NCI-H1105 treated with DMSO at 0.1 percent for 48 hours (cell line): Measurements from ENCODE around the gene CRHR1.

Experiments used
- DNase-seq: peaks from one replicate; lab custom pipeline; 2025; lab: John Stamatoyannopoulos, UW

CRHR1 gene

DNA sequence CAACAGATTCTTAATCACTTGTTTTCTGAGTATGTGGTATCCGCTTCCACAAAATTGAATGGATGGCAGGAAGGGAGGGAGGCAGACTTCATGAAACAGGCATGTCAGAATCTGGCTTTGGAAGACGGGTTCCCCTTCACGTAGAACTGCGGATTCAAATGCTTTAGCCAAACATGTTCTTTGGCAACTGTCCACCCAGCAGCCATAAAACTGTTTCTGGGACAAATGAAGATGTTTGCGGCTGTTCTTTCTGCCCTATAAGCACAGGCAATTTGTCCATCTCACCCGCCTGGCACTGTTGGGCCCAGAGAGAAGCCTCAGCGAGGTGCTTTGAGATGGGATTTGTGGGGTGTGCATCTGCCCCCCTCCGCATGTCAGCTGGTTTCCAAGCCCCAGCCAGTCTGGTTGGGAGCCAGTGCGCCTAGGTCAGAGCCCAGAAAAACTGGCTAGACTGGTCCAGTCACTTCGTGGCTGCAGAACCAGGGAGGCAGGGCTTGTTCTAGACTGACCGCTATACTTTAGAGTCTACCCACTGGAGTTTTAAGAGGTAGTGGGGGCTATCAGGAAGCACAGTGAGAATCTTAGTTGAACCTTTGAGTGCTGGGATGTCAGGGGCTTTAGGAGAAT, 6.3 kb downstream of the CRHR1 start:
- no peak for DNase-seq

DNA sequence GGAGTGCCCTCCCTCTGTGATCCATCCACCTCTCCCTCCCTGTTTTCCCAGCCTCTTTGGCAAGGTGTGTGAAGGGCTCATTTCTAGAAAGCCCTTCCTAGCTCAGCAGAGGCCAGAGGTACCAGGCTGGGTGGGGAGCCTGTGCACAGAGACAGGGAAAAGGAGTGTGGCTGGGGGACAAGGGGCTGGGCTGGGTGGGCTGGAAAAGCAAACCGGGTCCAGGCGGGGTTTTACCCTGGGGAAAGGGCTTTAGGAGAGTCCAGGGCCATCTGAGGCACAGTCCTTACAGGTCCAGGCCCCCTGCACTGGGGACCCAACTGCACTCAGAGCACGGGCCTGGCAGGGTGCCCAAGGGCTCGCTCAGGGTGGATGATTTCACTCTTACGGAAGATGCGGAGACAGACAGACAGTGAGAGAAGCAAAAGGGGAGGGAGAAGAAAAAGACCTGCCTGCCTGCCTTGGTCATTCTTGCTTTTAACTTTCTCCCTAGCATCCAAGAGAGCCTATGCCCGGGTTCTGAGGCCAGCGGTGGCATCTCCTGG, 7.0 kb downstream of the CRHR1 start:
- DNase-seq = peak; percentile 1

DNA sequence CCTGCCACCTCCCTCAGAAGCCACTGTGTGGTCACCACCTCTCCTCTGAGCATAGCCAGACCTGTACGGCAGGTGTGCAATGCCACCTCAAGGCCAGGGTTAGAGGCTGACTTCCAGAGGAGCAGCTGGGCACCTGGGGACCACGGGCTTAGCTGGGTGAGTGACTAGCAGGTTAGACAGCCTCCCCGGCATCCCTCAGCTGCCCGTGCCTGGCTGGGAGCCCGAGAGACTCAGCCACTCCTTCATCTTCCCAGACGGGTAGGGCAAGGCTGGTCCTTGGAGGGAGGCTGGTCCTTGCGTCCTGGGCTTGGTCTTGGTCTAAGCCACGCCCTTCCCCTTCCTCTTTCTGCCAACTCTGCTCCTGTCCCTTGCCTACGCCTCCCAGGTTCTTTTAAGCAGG, 7.8 kb downstream of the CRHR1 start:
- peak; percentile 72 for DNase-seq

DNA sequence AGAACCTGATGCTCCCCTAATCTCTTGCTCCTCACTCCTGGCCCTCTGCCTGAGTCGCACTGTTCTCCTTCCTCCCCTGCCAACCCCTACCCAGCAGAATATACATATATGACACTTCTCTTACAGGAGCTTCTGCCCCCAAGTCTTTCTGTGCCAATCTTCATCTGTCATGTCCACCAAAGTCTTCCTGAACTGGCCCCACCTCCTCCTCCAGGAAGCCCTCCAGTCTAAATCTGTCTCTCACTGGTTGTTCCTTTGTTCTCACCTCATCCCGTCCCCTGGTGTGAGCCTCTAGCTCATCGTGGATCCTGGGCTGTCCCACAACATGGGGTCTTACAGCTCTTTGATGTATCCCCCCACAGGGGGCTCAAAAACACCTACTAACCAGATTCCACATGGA, 8.3 kb downstream of the CRHR1 start:
- no peak for DNase-seq

DNA sequence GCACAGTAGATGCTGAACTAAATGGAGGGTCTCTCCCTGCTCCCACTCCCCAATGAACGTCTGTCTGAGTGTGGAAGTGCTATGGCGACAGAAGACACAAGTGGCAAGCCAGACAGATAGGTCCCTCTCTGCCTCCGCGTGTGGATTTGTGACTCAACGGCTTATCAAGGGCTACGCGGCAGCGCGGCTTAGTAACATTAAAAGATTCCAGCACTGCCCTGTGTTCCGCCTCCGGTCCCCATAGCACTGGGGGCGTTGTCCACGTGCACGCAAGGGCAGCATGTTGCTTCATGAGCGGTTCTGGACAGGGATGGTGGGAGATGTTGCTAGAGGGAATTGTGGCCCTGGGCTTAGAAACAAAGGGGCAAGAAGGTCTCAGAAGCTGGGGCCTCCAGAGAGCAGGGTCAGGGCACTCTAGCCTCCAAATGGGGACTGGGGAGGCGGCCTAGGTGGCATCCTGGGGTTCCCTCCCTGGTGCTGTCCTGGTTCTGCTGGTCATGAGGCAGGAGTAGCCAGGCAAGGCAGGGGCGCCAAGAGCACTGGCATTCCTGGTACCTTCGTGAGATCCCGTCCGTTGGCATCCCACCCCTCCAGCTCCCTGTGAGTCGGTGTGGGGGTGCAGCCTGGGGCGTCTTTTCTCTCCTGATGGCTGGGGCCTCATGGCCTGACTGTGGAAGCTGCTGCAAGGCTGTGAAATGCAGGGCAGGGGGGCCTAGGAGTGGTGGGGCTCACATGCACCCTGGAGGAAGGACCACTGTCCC, 9.1 kb downstream of the CRHR1 start:
- DNase-seq = no peak

DNA sequence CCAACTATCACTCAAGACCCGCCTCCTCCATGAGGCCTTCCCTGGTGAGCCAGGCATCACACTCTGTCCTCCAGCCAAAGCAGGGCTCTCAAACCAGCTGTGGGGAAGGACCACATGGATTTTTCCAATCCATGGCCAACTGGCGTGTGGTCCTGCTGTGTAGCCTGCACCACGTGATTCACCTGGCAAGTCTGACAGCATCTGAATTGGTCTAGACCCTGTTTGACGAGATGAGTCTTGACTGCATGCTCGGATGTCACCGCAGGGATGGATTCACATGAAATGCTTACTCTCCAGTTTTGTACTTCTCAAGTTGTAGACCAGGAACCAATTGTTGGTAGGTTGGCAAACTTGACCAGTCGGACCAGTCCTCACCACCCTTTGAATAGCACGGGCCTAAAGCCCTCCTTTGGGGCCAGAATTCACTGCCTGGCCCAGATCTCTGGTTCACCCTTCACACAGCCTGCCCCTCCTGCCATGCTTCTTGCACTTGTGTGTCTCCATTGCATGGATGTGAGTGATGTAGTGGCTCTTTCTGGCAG, 9.9 kb downstream of the CRHR1 start:
- DNase-seq = no peak

DNA sequence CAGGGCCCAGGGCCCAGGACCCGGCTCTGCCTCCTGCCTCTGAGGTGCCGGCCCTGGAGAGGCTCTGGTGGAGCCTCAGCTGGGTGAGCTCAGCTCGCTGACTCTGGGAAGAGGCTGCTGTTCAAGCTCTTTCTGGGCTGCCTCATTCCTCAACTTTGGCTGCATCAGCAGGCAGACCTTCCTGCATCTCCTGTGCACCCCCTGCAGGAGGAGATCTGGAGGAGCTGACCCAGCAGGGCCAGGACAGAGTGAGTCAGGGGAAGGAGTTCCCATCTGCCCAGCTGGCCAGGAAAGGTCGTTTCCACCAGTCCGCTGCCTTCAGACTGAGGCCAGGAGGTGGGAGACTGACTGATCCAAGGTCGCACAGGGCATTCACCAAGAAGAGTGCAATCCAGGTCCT, 10.7 kb downstream of the CRHR1 start:
- no peak for DNase-seq

DNA sequence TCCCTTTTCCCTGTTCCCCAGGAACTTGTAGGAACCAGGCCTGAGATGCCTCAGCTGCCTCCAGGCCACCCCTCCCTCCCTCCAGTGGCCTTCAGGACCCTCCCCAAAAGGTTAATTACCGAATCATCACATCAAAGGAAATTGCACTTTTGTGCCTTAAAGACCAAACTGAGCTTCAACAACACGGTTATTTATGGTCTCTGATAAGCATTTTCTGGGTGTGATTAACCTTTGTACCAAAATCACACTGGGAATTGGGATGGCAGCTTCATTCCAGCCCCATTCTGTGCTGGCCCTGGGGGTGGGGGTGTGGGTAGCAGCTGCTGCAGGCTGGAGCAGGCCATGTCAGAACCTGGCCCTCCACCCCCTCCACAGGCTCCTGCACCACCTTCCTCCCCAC, 16.7 kb downstream of the CRHR1 start:
- no peak for DNase-seq

DNA sequence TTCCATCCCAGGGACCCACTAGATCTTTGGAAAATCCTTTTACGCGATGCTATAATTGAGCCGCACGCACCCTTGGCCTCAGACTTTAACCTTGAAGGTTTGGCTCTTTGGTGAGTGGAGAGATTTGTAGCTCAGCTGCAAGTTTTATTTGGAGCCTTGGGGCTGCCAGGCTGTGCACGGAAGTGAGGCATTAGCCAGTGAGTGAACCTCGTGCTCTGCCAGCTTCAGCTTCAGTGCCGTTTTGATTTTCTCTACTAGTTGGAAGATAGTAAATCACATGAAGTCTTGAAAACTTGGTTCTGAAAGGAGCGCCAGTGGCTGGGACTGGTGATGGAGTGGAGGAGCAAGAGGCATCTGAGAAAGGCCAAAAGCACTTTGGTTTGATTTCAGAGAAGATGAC, 17.3 kb downstream of the CRHR1 start:
- DNase-seq = no peak

DNA sequence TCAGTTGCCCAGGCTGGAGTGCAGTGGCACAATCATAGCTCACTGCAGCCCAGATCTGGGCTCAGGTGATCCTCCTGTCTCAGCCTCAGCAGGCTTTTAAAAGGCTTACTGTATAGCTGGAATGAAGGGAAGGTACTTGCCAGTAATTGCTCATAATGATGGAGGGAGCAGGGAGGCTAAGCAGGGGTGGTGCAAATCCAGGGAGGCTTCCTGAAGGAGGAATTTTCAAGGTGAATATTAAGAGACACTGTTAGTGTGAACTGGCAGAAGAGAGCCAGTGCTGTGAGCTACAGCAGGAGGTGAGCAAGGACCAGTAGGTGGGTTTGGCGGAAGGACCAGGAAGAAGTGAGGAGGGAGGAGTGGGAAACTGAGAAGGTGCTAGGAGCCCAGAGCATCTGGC, 24.7 kb downstream of the CRHR1 start:
- DNase-seq = no peak

DNA sequence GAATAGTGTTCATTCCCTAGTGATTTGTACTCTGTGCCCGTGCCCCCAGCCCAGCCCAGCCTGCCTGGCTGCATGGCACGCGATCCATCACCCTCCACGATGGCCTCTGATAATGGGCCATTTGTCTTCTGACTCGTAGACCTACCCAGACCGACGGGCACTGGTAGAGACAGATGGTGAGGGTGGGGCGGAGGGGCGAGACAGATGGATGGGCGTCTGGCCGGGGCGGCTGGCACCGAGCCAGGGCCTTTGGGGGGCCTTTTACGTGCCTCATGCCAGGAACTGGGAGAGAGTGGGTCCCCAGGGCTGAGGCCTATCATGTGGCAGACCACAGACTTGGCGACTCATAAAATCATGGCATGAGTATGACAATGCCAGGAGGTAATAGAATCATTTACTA, 25.4 kb downstream of the CRHR1 start:
- no peak for DNase-seq

DNA sequence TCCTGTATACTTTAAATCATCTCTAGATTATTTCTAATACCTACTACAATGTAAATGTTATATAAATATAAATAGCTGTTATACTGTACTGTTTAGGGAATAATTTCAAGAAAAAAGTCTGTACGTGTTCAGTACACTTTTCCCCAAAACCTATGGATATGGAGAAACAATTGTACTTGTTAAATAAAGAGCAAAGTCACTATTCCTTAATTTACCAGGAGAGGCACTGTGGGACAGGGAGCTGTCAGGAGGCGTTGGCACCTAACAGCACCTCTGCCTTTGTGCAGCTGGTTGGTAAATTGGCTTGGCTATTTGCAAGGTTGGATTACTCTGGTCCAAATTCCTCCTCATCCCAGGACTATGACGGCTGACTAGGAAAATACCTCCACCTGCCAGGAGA, 28.0 kb downstream of the CRHR1 start:
- no peak for DNase-seq

DNA sequence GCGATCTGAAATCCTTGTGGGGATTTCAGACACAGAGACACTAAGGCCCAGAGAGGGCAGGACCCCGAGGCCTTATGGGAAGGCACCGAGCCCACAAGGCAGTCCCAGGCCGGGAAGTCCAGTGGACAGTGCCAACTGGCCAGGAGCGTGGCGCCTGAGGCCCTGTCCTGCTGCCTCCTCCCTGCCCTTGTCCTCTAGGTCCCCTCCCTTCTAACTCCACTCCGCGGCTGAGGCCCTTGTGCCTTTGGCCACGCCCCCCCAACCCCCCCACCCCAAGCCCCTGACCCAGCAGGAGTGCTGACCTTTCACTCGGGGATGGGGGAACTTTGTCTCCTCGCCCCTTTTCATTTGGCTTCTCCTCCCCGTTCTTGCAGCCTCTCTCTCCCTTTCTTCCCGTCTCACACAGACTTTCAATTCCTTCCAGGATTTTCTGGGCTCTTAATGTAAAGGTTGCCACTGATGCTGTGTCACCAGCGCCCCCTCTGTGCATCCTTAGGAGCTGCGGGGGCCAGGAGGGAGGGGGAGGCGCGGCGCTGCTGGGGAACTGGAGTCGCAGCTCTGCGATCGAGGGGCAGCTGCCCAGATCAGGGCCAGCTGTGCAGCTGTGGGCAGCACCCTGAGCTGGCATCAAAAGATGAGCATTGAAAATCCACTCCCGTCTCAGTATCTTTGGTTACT, 29.1 kb downstream of the CRHR1 start:
- DNase-seq = no peak

DNA sequence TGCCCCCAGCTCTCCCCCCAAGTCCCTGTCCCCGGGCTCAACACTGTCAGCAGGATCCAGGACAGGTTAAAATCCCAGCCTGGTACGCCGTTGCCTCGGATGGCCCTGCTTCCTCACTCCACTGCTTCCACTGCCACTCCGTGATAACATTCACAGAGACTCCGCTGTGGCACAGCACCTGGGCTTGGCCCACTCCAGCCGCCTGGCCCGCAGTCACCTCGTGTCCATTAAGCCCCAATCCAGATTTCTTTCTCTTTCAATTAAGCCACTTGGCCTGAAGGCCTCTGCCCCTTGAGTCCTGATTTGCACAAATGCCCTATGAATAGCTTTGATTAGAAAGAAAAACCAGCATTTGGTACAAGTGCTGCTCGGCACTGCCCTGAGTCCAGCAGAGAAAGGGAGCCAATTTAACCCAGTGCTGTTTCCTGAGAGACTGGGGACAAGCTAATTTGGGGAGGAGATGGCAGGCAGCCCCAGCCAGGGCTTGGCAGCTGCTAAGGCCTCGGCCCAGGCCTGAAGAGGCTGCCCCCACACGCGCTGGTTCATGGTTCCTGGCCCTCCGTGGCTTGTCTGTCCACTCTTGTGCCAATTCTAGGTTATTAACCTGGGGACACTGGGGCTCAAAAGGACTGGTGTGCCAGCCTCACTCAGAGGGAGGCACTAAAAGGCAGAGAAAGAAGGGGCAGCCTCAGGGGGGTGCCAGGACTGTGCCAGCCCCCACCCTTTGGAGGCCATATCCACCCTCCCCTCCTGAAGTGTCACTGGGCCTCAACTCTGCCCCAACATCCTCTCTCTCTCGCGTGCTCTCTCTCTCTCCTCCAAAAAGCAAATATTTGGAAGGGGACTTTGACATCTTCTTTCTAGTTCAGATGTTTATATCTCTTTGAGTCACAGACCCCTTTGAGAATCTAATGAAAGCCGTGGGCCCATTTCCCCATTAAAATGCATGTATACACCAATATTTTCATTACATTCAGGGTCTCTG, 30.8 kb downstream of the CRHR1 start:
- no peak for DNase-seq

DNA sequence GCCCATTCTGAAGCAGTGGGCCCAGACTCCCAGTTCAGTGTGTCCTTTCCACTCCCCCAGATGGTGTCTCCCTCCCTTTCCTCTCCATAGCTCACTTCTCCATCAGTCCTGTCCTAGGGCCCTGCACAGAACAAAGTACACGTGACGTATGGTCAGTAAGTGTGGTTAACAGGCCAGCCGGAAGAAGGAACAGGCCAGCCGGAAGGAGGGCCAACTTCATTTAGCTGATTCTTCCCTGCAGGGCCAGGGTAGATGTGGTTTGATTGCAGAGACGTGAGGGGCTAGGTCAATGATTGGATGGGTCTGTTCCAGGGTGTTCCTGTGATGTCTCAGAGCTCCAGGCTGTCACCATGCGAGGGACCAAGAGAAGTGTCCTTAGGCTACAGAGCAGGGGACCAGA, 31.6 kb downstream of the CRHR1 start:
- no peak for DNase-seq

DNA sequence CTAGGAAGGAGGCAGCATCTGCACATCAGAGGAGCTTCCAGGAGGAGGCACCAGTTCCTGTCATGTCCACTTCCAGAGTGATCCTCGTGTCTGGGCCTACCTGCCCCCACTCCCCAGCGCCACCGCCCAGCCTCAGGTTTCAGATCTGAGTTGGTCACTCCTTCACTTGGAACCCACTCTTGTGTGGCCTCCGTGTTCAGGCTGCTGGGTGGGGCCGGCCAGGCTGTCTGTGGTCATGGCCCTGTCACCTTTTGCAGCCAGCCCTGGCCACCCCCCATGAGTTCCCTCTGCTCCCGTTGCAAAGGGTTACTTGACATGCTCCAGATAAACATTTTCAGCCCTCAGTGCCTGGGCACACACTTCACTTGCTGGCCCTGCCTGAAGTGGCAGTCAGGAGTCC, 33.9 kb downstream of the CRHR1 start:
- no peak for DNase-seq

DNA sequence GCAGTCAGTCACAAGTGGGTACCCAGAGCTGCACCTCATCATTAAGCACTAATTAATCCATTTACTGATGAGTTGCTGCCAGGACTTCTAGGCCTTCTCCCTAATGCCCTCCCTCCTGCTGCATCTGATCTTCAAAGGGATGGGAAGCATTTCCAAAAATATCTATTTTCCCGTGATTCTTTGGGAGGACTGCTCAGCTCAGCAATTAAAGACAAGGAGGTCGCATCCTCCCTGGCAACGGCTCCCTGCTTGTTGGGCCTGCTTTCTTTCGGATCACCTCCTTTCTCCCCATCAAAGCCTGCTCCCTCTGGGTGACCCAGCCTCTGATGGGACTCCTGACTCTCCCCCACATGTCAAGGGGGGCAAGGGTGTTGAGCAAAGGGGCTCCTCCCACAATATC, 34.6 kb downstream of the CRHR1 start:
- no peak for DNase-seq

DNA sequence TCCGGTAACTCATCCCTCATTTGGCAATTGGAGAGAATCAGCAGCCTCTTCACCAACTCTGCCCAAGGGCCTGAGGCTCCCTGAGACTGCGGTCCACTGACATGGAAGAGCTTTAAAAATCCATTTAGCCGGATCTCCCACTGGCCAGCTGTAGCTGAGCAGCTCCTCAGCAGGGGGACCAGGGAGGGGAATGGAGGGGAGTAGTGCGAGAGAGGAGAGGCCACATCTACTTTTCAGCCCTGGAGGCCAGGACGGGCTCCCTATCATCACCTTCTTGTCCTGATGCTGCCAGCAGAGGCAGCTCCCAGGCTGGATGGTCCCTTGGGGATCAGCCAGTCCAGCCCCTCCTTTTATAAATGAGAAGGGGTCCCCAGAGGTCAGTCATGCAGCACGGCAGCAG, 35.5 kb downstream of the CRHR1 start:
- DNase-seq = no peak

DNA sequence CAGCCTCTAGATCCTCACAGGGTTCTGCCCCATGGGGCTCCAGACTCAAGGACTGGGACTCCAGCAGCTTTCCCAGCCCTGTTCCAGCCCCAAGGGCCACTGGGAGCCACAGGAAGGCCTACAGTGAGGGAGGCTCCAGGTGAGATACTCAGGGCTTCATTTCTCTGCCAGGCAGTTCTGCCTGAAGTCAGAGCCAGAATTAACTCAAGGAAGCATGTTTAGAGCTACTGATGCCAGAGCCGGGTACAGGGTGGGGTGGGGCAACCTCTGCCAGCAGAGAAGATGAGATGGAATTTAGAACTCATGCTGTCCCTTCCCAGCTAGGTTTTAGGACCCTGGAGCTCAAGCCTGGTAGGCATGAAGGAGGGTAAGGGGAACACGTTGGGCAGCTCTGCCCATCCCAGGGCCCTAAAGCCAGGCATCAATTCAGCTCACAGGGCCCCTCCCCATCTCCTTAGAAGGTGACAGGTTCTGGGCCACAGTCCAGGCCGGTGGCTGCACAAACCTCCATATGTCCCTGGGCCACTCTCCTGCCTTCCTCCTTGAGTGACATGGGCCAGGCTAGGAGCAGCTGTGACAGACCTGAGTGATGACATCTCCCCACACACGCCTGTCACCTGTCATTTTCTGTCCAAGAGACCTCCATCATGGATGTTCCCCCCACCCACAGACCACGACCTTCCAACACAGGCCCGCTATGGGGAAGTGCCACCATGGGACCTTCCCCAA, 36.1 kb downstream of the CRHR1 start:
- no peak for DNase-seq

DNA sequence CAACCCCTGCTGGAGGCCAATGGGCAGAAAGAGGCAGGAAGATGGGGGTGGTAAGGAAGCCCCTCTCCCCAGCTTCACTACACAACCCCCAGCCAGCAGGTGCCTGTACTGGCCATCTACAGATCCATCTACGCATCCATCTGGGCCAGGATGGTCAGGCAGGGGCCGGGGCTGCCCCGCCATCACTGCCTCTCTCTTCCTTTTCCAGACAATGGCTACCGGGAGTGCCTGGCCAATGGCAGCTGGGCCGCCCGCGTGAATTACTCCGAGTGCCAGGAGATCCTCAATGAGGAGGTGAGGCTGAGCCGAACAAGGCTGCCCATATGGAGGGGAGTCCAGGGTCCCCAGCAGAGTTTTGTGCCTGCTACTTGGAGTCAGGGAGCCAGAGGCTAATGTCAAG, 37.0 kb downstream of the CRHR1 start:
- DNase-seq = no peak

DNA sequence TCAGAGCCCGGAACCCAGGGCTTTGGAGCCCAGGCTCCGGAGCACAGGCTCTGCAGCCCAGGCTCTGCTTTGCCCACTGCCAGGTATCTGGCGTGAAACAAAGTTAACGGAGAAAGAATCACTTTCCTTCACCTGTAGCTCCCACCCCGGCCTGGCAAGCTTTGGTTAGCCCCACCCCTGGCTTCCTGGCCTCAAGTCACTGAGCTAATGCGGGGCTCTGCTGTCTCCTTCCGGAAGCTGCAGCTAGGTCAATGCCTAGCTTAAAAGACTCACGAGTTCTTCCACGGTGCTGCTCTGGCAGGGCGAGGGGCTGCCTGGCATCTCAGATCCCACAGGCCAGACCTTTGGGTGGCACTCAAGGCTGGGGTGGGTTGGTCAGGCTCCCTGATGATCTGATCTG, 39.5 kb downstream of the CRHR1 start:
- no peak for DNase-seq
